GM10248 (cell line): ENCODE results near the gene EPB41.

Source experiments
- CTCF ChIA-PET: fragments of 300-600 bp; sonication (Branson Sonifier 250); formaldehyde crosslinking; extraction: SDS; loops from one replicate; lab custom pipeline; 2021; ENCODE audit warnings: antibody characterized with exemption; lab: Yijun Ruan, JAX
- POLR2A ChIA-PET: fragments of 350-650 bp; sonication (Branson Sonifier 250); formaldehyde crosslinking; extraction: SDS; loops from one replicate; lab custom pipeline; 2020; ENCODE audit warnings: antibody characterized with exemption; lab: Yijun Ruan, JAX
- DNase-seq: peaks from one replicate; pipeline ENCODE4 v3.0.0; 2012; ENCODE audit errors: extremely low spot score
- CTCF ChIP-seq: IDR thresholded peaks from 2 replicates; pipeline ENCODE4 v1.5.1; 2012; ENCODE audit warnings: mild to moderate bottlenecking, low read depth; ENCODE audit errors: extremely low read depth, missing control alignments, control extremely low read depth

EPB41 gene

DNA sequence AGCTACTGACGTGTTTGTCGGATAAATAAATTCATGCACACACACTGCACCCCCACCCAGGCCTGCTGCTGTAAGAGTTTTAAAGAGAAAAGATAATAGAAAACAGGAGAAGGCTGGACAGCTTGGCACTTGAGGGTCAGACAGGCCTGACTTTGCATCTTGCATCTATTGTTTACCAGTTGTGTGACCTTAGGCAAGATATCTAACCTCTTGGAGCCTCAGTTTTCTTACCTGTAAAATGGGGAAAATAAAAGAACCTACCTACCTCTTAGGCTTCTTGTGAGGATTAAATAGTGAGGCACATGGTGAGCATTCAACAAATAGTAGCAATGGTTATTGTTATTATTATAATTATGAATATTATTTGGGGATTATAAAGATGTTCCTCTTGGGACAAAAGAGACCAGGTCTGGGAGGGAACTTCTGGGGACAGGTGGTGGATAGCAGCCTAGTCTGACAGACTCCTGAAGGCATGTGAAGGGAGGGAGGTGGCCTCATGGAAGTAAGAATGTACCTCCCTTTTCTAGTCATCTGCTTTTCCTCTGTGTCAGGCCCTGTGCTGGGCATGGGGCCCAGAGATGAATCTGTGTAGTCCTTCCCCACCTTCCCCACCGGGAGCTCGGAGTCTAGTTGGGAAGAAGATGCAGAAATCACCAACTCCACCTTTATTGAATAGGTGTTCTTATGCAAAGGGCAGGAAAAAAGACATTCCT, 18.3 kb upstream of the EPB41 start:
- no peak for TF ChIP-seq CTCF
- ChIA-PET POLR2A (no interaction called here), CTCF (interaction anchor here (1.2 to 3.2 kb wide), 6 partner anchors 10 to 284 kb away, joined by 3 to 13 read pairs (median 5); no protein-coding TSS in a partner anchor)
- DNase-seq = no peak

- POLR2A ChIA-PET = no interaction called here
- no peak for TF ChIP-seq CTCF
- CTCF ChIA-PET = interaction anchor here (1.5 to 3.1 kb wide), 4 partner anchors 10 to 284 kb away, joined by 3 to 13 read pairs (median 5); no protein-coding TSS in a partner anchor
- no peak for DNase-seq
Measured at GRCh38 chr1:28896609-28896986, 17.8 kb upstream of the EPB41 start.

GRCh38 chr1:28897789-28898188, 16.6 kb upstream of the EPB41 start:
- POLR2A ChIA-PET = no interaction called here
- CTCF ChIA-PET = interaction anchor here (0.8 to 3.1 kb wide), 6 partner anchors 12 to 283 kb away, joined by 3 to 13 read pairs (median 3); no protein-coding TSS in a partner anchor
- no peak for TF ChIP-seq CTCF
- no peak for DNase-seq

DNA sequence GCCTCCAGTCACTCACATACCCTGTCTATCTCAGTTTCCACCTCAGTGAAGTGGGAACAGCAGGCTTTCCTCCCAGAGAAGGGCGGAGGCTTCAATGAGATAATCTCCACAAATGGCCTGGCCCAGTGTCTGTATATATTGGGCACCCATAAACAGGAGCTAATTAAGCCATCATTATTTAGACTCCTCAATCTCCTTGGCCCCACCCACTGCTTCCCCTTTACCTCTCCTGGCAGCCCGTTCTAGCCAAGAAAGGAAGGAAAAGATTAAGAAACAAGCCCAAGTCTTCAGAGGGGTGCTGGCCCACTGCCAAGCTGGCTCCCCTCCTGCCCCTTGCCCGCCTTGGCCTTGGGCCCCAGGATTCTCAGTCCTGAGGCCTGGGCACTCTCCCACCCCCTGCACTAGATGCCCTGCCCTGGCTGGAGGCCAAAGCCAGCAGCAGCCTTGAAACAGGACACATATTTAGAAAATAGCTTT, 15.9 kb upstream of the EPB41 start:
- no peak for TF ChIP-seq CTCF
- ChIA-PET POLR2A (no interaction called here), CTCF (interaction anchor here (0.8 to 3.1 kb wide), 4 partner anchors 16 to 136 kb away, joined by 3 to 13 read pairs (median 10); partner anchors contain the start of gene EPB41)
- DNase-seq = no peak

- TF ChIP-seq CTCF = no peak
- ChIA-PET POLR2A (no interaction called here), CTCF (interaction anchor here (0.9 to 2.3 kb wide), 7 partner anchors 10 to 135 kb away, joined by 3 to 12 read pairs (median 5); partner anchors contain the start of gene EPB41)
- DNase-seq = no peak
Measured at GRCh38 chr1:28899267-28899666, 15.1 kb upstream of the EPB41 start.

GRCh38 chr1:28900562-28900961, 13.8 kb upstream of the EPB41 start:
- CTCF ChIA-PET = interaction anchor here (0.8 to 2.3 kb wide), 4 partner anchors 9 to 134 kb away, joined by 3 to 12 read pairs (median 6); partner anchors contain the start of gene EPB41
- DNase-seq = no peak
- no peak for TF ChIP-seq CTCF
- POLR2A ChIA-PET = no interaction called here
